GM21619 (cell line): ENCODE data around the gene UQCRFS1.
"Not testable (repeated sequence)": the region's sequence is repeated elsewhere in the genome, so short reads cannot be mapped to it uniquely, and the experiment has no call there.

Experiments used
- ATAC-seq: cut with Tn5 transposase; IDR thresholded peaks from one replicate; pipeline ENCODE4 v1.9.1; 2021; ENCODE audit not compliant: unreplicated experiment

Gene UQCRFS1

DNA sequence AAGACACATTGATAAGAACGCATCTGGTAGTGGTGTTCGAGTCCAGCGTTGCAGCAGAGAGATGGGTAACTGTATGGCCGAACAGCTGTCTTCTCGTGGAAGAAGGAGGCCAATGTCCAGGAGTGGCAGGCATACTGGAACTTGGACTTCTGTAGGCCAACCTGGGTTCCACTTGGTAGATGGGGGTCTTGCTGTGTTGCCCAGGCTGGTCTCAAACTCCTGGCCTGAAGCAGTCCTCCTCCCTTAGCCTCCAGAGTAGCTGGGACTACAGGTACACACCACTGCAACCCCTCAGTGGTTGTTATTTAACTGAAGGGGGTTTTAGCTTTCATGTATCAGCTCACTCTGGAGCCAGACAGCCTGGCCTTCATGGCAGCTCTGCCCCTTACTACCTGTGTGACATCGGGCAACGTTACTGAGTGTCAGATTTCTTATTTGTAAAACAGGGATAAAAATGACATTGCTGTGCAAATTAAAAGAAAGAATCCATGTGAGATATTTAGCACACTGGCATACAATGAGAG is 2.4 kb upstream of the UQCRFS1 start:
- no peak for ATAC-seq

DNA sequence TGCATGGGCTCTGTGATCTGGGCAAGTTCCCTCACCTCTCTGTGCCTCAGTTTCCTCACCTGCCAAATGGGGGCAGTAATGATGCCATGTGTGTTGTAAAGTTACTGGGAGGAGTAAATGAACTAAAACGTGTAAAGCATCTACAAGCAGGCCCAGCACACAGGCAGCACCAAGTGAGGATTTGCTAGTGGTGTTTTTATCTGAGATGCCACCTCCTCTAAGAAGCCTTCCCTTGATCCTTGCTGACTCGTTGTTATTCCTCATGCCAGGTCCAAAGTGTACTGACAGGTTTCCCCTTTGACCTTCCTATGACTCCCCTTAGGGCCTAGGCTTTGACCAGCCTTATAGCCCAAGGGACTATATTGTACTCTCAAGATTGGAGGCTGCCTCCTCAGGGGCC is 1.5 kb upstream of the UQCRFS1 start:
- no peak for ATAC-seq

DNA sequence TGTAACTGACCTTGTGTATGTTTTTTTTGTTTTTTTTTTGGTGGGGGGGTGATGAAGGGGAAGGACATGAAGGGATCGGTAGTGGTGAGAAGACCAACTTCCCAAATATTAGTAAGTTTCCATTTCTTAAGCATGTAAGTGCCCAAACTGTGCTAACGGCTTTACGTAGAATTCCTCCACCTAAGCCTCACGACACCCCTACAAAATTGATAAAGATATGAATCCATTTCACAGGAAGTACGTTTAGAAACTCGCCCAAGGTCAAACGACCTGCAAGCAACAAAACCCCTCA is 649 bp downstream of the UQCRFS1 start:
- ATAC-seq: no peak

DNA sequence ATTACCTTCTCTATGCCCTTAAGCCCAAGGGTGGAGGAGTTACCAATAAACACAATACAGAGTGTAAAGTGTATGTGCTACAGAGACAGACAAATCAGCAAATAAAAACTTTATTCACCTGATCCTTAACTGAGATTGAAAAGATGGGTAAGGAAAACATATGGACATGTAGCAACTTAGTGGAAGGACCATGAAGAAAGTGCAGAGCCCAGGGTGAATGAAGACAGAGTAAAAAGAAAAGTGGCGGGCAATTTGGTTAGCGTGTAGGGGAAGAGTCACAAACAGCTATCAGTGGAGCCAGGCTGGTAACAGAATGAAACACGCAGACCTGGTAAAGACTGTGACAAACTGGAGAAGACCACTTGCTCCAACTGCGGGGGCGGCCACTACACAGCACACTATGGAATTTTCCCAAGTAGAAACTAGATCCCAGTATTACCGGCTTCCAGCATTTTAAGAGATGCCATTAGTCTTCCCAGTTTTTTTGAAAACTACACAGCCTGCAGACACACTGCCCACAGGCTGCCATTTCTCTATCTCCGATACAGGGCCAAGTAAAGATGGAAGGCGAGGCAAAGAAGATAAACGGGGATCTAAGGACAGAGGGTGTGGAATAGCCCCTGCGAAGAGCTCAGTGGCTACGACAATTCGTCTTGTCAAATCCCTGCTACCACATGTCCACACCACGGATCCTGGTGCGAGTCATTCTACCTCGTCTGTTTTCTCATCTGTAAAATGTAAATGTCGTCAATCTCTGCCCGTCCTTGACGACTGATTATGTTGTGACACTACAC is 1.2 kb downstream of the UQCRFS1 start:
- no peak for ATAC-seq

DNA sequence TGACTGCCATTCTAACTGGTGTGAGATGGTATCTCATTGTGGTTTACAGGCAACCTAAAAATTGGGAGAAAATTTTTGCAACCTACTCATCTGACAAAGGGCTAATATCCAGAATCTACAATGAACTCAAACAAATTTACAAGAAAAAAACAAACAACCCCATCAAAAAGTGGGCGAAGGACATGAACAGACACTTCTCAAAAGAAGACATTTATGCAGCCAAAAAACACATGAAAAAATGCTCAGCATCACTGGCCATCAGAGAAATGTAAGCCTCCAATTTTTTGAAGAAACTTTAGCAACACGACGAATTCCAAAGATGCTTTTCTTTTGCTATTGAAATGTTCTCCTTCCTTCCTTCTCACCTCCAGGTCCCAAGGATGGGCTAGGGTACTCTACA is 1.9 kb downstream of the UQCRFS1 start:
- ATAC-seq: not testable (repeated sequence)

DNA sequence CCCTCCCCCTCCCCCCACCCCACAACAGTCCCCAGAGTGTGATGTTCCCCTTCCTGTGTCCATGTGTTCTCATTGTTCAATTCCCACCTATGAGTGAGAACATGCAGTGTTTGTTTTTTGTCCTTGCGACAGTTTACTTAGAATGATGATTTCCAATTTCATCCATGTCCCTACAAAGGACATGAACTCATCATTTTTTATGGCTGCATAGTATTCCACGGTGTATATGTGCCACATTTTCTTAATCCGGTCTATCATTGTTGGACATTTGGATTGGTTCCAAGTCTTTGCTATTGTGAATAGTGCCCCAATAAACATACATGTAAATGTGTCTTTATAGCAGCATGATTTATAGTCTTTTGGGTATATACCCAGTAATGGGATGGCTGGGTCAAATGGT is 2.4 kb downstream of the UQCRFS1 start:
- not testable (repeated sequence) for ATAC-seq

DNA sequence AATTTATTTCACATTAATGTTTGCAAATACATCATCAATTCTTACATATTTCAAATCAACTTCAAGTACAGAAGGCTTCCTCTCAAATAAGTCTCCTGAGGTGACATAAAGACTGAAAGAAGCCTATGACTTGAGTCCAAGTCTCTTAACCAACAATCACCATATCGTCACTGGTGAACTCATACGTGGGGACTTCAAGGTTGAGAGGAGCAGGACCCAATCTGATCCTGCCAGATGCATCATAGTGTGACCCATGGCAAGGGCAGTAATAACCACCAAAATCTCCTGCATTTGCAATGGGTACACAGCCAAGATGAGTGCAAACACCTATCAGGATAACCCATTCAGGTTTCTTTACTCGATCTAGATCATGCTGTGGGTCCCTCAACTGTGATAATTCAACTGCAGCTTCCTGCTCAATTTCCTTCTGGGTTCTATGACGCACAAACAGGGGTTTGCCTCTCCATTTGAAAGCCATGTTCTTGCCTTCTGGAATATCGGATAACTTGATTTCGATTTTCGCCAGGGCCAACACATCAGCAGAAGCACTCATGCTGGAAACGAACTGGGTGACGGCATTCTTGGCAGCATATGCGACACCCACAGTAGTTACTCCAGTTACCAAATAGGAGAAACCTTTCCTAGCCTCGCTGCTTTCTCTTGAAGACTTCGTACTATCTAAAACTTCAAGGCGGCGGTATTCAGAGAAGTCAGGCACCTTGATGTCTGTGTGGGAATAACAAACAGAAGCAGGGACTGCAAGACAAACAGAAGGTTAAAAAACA is 5.4 kb downstream of the UQCRFS1 start:
- not testable (repeated sequence) for ATAC-seq

DNA sequence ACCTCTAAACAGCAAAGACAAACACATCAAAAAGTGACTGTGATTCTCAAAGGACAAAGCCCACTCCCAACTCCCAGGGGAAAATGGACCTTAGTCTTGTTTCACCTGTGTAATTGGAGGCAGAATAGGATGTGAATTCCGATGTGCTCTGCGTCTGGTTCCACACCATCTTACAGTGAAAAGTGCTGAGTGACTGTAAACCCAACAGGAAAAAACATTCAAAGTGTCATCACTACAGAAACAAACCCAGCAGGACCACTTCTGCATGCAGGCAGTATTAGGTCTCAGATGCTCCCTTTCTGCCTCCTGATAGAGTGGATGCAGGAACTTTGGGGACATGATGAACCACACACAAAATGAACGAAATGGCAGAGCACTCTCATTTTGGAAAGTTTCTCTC is 6.5 kb downstream of the UQCRFS1 start:
- no peak for ATAC-seq

DNA sequence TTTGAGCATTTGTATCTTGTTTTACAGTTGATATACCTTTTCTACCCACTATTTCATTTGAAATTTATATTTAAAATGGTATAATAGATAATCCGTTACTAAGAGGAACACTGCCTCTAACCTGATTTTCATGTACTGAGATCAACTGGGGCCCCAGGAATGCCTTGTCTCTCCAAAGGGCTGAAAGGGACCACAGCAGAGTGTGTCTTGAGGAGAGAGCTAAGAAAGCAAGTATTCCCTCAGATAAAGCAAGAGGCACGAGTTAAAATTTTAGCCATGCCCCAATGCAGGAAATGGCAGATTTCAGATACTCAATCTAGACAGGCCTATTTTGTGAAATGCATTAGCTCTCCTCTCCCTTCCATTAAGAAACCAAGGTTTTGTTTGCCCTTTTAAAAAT is 10.7 kb downstream of the UQCRFS1 start:
- ATAC-seq: no peak

DNA sequence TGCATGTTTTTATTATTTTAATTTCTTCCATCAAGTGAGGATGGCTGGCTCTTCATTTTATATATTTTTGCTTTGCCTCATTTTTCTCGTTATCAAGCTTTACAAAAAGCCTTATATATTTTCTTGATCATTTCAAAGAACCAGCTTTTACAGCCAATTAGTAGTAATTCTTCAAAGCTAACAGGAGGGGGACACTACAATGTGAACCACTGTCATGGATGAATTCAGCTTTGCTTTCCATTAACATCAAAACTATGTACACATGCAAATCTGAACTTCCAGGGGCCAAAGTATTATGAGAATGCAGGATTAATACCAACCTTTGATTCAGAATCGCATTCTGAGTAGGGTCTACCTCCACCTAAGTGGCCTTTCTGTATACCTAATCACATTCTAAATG is 11.1 kb downstream of the UQCRFS1 start:
- ATAC-seq: no peak

DNA sequence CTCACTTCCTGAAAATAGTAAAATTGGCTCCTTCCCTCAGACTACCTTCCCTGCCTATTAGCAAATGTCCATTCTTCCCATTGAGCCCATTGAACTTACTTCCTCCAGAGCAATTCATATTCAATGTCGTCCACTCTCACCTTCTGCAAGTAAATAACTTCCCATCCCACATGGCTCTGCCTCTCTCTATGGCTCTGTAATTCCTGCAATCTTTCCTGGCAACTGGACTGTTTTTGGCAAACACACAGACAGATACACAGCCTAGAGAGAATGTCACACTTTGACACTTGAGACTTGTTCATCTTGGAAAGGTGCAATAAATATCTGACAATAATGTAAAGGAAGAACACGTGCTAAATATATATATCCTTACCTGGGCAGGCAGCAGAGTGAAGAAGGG is 18.3 kb downstream of the UQCRFS1 start:
- ATAC-seq: no peak

DNA sequence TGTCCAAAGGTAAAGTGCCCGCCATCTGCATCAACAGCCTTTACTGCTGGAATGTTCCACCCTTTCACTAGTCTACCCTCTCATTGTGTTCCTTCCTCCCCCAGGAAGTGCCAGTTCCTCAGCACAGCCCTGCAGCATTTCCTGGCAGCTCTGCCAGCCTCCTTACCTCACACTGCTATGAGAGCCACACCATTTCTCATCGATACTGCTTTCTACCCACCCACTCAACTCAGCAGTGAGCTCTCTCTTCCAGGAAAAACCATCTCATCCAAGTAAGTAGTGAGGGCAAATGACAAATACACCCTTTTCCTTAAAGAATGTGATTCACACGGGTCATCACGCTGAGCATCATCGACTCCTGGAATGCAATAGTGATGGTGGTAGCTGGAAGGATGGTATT is 19.8 kb downstream of the UQCRFS1 start:
- no peak for ATAC-seq

DNA sequence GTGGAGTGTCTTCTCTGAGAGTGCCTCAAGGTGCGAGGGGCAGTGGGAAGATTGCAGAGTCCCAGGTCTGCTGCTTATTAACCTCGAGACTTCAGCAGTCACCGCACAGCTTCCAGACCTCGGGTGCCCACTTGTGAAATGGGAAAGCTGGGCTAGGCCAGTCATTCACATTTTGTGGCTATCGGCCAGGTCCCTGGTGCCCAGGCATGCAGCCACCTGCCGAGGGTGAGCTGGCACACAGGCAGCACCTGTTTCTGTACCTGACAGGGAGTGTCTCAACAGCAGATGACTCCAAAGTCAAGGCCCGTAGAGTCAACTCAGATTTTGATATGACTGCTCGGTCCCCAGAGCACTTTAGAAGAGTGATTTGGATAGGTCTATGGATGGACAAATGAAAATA is 21.9 kb downstream of the UQCRFS1 start:
- no peak for ATAC-seq

DNA sequence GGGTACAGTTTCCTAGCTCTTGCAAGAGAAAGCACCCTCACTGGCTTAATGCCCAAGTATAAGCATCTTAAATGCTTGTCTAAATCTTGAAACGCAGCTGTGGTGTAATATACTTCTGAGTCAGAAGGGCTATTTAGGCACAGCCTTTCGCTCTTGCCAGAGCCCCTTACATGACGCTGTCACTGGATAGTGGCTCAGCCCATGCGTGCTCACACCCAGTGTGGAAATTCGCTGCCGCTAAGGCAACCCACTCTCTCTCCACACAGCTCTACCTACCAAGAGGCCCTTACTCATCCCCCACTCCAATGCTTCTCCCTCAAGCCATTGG is 24.0 kb downstream of the UQCRFS1 start:
- no peak for ATAC-seq

DNA sequence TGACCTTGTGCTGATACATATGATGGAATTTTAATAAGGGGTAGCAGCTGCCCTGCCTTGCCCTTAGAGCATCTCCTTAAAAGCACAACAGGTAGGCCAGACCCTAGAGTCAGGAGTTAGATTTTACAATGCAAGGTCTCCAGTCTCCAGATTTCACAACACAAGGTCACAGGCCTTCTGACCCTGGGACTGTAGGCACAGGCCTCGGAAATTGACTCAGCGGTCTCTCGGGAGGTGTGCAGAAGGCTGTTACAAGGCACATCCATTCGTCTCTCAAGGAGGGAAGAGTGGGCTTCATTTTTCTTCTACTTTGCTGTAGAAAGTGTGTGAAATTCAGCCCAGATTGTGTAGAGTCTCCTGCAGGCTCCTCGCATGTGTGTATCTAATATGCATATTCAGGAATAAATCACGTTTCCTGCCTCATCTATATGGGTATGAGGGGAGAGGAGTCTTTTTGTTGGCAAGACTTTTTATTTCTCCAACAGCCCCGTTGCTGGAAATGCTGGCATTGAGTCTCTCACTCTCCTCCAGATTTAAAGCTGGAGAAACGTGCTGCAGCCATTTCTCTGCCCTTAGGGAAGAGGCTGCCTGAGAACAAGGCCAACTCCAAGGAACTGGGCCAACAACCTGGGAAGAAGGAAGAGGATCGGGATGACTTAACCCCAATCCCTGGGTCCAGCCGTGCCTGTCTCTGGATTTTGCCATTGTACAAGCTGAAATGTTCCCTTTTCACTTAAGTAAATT is 24.5 kb downstream of the UQCRFS1 start:
- no peak for ATAC-seq

DNA sequence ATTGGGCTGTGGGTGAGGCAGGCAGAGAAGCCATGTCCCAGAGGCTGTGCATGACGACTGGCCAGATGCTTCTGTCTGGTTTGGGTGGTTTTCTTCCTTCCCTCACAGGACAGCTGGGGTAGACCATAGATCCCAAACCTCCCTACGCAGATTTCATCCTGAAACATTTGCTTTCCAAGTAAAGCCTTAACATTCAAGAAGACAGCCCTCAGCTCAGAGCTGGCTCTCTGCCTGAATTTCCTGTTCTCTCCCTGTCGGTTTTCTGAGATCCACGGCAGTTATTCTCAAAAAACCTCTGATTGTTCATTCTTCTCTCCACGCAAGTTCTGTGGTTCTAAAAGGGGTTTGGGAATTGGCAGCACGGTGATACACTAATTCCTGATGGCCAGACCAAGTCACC is 25.3 kb downstream of the UQCRFS1 start:
- no peak for ATAC-seq

DNA sequence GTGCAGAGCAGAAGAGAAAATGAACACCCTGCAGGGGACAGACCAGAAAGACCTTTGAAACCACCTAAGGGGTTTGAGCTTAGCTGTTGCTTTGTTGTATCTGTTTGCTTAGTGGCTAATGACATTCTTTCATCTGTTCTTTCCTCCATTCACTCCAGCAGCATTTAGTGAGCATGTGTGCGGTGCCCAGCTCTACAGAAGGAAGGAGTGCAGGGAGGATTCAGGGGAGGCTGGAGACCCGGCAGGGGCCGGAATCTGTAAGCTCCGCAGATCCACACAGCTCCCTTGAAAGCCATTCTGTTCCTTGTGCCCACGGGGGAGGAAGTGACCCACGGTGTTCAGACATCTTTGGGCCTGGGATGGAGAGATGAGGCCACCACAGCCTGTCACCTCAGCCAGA is 27.5 kb downstream of the UQCRFS1 start:
- no peak for ATAC-seq

DNA sequence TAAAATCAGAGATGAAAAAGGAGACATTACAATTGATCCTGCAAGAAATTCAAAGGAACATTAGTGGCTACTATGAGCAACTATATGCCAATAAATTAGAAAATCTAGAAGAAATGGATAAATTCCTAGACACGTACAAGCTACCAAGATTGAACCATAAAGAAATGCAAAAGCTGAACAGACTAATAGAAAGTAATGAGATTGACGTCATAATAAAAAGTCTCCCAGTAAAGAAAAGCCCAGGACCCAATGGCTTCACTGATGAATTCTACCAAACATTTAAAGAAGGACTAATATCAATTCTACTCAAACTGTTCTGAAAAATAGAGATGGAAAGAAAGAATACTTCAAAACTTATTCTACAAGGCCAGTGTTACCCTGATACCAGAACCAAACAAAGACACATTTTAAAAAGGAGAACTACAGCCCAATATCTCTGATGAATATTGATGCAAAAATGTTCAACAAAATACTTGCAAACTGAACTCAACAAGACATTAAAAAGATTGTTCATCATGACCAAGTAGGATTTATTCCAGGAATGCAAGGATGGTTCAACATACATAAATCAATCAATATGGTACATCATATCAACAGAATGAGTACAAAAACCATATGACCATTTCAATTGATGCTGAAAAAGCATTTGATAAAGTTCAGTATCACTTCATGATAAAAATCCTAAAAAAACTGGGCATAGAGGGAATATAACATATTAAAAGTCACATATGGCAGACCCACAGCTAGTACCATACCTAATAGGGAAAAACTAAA is 35.8 kb downstream of the UQCRFS1 start:
- ATAC-seq: no peak

DNA sequence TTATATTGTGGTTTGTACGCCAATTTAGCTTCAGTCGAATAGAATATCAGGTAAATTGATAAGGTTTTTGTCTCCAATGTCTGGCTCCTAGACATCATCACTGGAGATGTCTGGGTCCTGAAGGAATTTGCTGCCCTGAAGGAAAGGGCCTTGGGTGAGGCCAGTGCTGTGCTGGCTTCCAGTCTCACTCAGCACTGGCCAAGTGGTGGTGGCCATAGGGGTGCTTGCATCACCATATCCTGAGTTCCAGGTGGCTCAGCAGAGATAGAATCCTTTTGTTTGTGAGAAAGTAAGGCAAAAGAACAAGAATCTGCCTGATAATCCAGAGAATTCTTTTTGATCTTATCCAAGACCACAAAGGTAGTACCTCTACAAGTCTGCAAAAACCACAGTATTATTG is 39.1 kb downstream of the UQCRFS1 start:
- no peak for ATAC-seq

DNA sequence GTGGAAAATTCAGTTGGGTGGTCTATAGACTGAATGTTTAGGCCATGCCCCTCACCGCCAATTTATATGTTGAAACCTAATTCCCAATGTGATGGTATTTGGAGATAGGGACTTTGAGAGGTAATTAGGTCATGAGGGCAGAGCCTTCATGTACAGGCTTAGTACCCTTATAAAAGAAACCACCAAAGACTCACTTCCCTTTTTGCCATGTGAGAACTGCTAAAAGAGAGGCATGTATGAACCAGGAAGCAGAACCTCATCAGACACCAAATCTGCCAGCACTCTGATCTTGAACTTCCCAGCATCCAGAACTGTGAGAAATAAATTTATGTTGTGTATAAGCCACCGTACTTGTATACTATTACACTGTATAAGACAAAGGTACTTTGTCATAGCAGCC is 40.6 kb downstream of the UQCRFS1 start:
- ATAC-seq: no peak

DNA sequence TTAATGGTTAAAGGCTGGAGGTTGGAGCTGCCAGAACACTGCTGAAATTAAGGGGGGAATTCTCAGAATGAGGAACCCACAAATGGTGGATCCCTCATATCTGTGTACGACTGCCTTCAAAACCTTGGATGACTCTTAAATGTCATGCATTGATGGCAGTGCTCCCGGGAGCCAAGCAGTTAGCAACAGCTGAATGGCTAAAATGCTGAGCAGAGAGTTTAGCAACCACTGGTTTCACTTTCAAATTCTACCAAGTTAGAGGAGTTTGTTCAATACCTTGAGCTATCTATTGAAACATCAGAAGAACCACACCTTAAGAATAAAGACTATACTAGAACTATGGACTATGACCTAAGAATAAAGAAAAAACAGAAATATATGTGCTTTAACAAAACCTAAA is 41.4 kb downstream of the UQCRFS1 start:
- no peak for ATAC-seq
